ENCODE measurements around the gene CGRRF1. TPM values are rescaled to one million over a fixed set of nuclear protein-coding genes. Genes with fewer than 3 reads are reported as not detected.

Gene CGRRF1
- total RNA-seq, 1 donor from 2014 or later: 22.5 TPM

DNA sequence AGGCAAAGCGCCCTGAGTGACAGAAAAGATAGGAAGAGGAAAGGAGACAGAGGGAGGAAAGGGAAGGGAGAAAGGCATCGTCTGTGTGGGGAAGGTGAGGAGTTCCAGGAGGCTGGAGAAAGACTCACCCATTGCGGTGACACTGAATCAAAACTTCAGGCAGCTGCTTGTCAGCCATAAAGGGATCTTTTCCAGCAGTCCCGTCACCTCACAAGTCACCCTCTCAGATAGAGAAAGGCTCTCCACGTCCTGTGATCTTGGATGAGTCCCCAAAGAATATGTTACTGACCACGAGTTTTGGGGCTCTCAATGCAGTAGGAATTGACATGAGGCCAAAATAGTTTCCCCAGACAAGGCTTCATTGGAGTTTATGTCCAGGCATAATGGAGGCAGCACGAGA is 11.1 kb upstream of the CGRRF1 start:
- H3K9me3 ChIP-seq: no peaks in the 10 kb centered on the region
- no peak for DNase-seq
- no peak for ATAC-seq
- no peaks in the 10 kb centered on the region for H3K27me3 ChIP-seq
- H3K36me3 ChIP-seq: no peaks in the 10 kb centered on the region
- no peak overlapping the region for H3K4me3 ChIP-seq
- intact Hi-C loops (cut with DNase I): no loop called here
- no peaks in the 10 kb centered on the region for H3K4me1 ChIP-seq
- TF ChIP-seq, protein P1, sequence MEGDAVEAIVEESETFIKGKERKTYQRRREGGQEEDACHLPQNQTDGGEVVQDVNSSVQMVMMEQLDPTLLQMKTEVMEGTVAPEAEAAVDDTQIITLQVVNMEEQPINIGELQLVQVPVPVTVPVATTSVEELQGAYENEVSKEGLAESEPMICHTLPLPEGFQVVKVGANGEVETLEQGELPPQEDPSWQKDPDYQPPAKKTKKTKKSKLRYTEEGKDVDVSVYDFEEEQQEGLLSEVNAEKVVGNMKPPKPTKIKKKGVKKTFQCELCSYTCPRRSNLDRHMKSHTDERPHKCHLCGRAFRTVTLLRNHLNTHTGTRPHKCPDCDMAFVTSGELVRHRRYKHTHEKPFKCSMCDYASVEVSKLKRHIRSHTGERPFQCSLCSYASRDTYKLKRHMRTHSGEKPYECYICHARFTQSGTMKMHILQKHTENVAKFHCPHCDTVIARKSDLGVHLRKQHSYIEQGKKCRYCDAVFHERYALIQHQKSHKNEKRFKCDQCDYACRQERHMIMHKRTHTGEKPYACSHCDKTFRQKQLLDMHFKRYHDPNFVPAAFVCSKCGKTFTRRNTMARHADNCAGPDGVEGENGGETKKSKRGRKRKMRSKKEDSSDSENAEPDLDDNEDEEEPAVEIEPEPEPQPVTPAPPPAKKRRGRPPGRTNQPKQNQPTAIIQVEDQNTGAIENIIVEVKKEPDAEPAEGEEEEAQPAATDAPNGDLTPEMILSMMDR (IDR thresholded peaks at IDR 0.05): no peak
- H3K27ac ChIP-seq: no peak overlapping the region

DNA sequence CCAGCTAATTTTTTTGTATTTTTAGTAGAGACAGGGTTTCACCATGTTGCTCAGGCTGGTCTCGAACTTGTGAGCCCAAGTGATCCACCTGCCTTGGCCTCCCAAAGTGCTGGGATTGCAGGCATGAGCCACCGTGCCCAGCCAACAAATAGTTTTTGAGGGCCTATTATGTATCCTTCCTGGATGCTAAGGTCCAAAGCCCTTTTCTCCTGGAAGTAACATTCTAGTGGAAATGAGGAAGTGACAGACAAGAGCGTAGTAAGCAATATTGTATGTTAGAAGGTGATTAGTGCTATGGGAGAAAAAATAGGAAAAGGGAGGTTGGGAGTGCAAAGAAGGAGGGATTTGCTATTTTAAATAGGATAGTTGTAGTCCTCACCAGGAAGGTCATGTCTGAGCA is 9.0 kb upstream of the CGRRF1 start:
- Histone ChIP-seq H3K4me3 (no peak overlapping the region), H3K9me3 (no peaks in the 10 kb centered on the region), H3K4me1 (no peaks in the 10 kb centered on the region), H3K27ac (no peak overlapping the region), H3K36me3 (no peaks in the 10 kb centered on the region), H3K27me3 (no peaks in the 10 kb centered on the region)
- ATAC-seq (no peak), DNase-seq (no peak)
- intact Hi-C loops (cut with DNase I): no loop called here
- TF ChIP-seq, protein P1 (IDR thresholded peaks at IDR 0.05): no peak

DNA sequence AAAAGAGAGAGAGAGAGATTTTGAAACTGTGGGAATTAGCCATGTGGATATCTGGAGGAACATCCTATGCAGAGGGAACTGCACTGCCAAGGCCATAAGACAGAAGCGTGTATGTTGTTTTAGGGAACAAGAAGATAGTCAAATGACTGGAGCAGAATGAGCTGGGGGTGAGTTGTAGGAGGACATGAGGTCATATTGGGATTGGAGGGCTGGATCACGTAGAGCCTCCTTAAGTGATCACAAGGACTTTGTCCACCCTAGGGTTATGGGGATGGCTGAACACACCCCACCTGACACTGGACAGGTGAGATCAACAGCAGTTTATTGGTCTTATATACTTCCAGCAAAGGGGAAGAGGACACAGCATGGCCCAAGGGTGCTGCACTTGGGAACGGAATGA is 8.2 kb upstream of the CGRRF1 start:
- TF ChIP-seq, protein P1 (IDR thresholded peaks at IDR 0.05): no peak

DNA sequence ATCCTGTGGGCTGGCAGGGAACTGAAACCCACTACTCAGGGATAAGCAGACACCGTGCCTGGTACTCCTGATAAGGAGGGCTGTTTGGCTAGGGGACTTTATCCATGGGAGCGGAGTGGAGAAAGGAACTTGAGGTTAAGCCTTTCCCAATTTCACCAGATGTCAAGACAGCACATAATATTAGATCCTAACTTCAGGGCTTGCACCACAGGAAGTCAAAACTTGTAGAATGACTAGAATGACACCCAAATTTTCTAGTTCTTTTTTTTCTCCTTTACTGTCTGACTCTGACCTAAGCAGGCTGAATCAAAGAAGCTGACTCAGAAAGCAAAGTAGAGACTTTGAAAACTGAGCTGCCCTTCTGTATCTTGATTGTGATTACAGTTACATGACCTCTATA is 7.1 kb upstream of the CGRRF1 start:
- ATAC-seq (peak; percentile 69), DNase-seq (no peak)
- no peaks in the 10 kb centered on the region for H3K4me1 ChIP-seq
- H3K27ac ChIP-seq: no peak overlapping the region
- intact Hi-C loops (cut with DNase I): no loop called here
- TF ChIP-seq, protein P1 (IDR thresholded peaks at IDR 0.05): no peak
- H3K27me3 ChIP-seq: no peaks in the 10 kb centered on the region
- no peaks in the 10 kb centered on the region for H3K9me3 ChIP-seq
- H3K36me3 ChIP-seq: no peaks in the 10 kb centered on the region
- no peak overlapping the region for H3K4me3 ChIP-seq

More for the DNA sequence above, 8.2 kb upstream of the CGRRF1 start:
- Histone ChIP-seq H3K9me3 (no peaks in the 10 kb centered on the region), H3K27ac (no peak overlapping the region), H3K36me3 (no peaks in the 10 kb centered on the region), H3K4me3 (no peak overlapping the region), H3K4me1 (no peaks in the 10 kb centered on the region), H3K27me3 (no peaks in the 10 kb centered on the region)
- ATAC-seq (peak; percentile 65), DNase-seq (no peak)
- intact Hi-C loops (cut with DNase I): no loop called here

DNA sequence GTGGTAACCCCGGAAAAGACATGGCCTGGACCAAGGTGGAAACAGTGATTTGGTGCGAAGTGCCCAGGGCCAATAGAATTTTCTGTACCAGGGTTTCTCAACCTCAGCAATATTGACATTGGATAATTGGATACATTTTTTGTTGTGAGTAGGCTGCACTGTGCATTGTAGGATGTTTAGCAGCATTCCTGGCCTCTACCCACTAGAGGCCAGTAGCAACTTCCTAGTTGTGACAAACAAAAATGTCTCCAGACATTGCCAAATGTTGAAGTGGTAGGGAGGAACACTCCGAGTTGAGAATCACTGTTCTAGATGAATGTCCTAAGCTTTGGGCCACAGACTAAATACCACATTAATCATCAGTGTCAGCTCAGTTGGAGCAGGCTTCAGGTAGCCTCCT is 6.2 kb upstream of the CGRRF1 start:
- H3K27me3 ChIP-seq: no peaks in the 10 kb centered on the region
- H3K4me3 ChIP-seq: no peak overlapping the region
- TF ChIP-seq, protein P1 (IDR thresholded peaks at IDR 0.05): peak; percentile 36
- peak; percentile 77 for ATAC-seq
- H3K36me3 ChIP-seq: no peaks in the 10 kb centered on the region
- no peaks in the 10 kb centered on the region for H3K9me3 ChIP-seq
- no peak for DNase-seq
- no peaks in the 10 kb centered on the region for H3K4me1 ChIP-seq
- H3K27ac ChIP-seq: no peak overlapping the region
- intact Hi-C loops (cut with DNase I): no loop called here

DNA sequence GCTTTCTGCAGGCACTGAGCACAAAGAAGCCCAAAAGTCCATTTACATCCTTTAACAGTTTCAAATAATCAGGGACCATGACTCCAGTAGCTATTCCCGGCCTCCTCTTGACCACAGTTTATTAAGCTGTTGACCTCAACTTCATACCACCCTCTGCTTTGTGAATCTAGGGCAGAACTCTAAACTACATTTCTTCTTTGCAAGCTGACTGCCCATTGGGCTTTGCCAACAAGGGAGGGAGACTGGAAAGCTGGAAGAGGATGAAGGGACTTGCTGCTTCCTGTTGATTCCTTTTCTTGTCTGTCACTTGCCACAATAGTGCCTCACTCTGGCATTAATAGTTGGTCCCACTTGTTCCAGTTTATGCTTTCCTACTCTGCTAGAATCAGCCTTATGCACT is 2.7 kb downstream of the CGRRF1 start:
- Histone ChIP-seq H3K4me3 (no peak overlapping the region), H3K27ac (no peak overlapping the region), H3K9me3 (peaks cover 11% of the 10 kb centered on the region), H3K36me3 (no peaks in the 10 kb centered on the region), H3K27me3 (no peaks in the 10 kb centered on the region), H3K4me1 (peaks cover 17% of the 10 kb centered on the region)
- intact Hi-C loops (cut with DNase I): no loop called here
- no peak for DNase-seq
- no peak for ATAC-seq
- TF ChIP-seq, protein P1 (IDR thresholded peaks at IDR 0.05): no peak

All from upper lobe of right lung (tissue), 1 donor.